A549 (cell line): ENCODE data around the gene PIK3R2.

Experiments
- EHMT2 ChIP-seq: fragments of 200-600 bp; sonication (generic); IDR thresholded peaks from 2 replicates; pipeline ENCODE4 v1.6.1; 2016; ENCODE audit warnings: antibody characterized with exemption, low read depth, mild to moderate bottlenecking, moderate library complexity
- HDAC2 ChIP-seq: fragments of 200-600 bp; sonication (generic); IDR thresholded peaks from 2 replicates; pipeline ENCODE4 v1.6.1; 2016
- JUN ChIP-seq, 2 experiments: fragments of >200 bp; sonication (Bioruptor Twin); formaldehyde crosslinking; IDR thresholded peaks; 2 replicates in 1 of 2; 3 replicates in 1 of 2; pipeline ENCODE4 v1.6.1; 2016 to 2017
- KDM1A ChIP-seq: fragments of 200-600 bp; sonication (generic); IDR thresholded peaks from 2 replicates; pipeline ENCODE4 v1.6.1; 2016; ENCODE audit warnings: low read depth, mild to moderate bottlenecking
- MYC ChIP-seq: IDR thresholded peaks from 2 replicates; pipeline ENCODE4 v1.6.1; 2012; ENCODE audit warnings: mild to moderate bottlenecking, inconsistent platforms, low read length, improper control_type of control experiment, borderline replicate concordance
- NPAS2 ChIP-seq: fragments of 250-450 bp; sonication (Bioruptor Pico); IDR thresholded peaks from 2 replicates; pipeline ENCODE4 v1.8.0; 2022; ENCODE audit warnings: mild to moderate bottlenecking, moderate library complexity, borderline replicate concordance
- POLR2A ChIP-seq: IDR thresholded peaks from 2 replicates; pipeline ENCODE4 v1.6.1; 2012; ENCODE audit warnings: mild to moderate bottlenecking, low read length
- RCOR1 ChIP-seq: fragments of 150-350 bp; IDR thresholded peaks from 2 replicates; pipeline ENCODE4 v1.6.1; 2014; ENCODE audit warnings: antibody characterized with exemption, low read length, low read depth
- SMC3 ChIP-seq: fragments of >200 bp; sonication (Bioruptor Twin); formaldehyde crosslinking; IDR thresholded peaks from 3 replicates; pipeline ENCODE4 v1.6.1; 2018; ENCODE audit warnings: inconsistent platforms
- TF ChIP-seq, protein P1 (sequence below): fragments of >200 bp; sonication (Bioruptor Twin); formaldehyde crosslinking; IDR thresholded peaks from 3 replicates; pipeline ENCODE4 v1.5.1; 2016
- TF ChIP-seq, protein P2 (sequence below): fragments of 250-450 bp; sonication (Bioruptor Pico); IDR thresholded peaks from 2 replicates; pipeline ENCODE4 v1.5.0; 2020; ENCODE audit warnings: low read depth, mild to moderate bottlenecking, moderate library complexity
- TF ChIP-seq, protein P3 (sequence below): IDR thresholded peaks from 2 replicates; pipeline ENCODE4 v1.6.1; 2012
- TF ChIP-seq, protein P4 (sequence below): fragments of 200-600 bp; sonication (generic); IDR thresholded peaks from 2 replicates; pipeline ENCODE4 v1.6.1; 2016; ENCODE audit warnings: antibody characterized with exemption, mild to moderate bottlenecking, moderate library complexity
- TF ChIP-seq, protein P5 (sequence below): fragments of >200 bp; sonication (Bioruptor Twin); formaldehyde crosslinking; IDR thresholded peaks from 3 replicates; pipeline ENCODE4 v1.6.1; 2016

DNA sequence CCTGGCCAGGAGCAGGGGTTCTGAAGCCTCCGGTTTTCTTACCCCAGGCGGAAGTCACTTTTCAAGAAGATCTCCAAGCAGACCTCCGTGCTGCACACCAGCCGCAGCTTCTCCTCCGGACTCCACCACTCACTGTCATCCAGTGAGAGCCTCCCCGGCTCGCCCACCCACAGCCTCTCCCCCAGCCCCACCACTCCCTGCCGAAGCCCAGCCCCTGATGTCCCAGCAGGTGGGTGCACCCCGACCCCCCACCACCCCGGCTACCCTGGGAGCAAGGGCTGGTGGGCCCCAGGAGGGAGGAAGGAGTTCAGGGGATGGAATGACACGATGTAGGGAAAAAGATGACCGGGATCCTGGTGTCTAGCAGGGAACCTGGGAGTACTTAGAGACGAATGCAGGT, 5.6 kb upstream of the PIK3R2 start:
- TF ChIP-seq, protein P1, sequence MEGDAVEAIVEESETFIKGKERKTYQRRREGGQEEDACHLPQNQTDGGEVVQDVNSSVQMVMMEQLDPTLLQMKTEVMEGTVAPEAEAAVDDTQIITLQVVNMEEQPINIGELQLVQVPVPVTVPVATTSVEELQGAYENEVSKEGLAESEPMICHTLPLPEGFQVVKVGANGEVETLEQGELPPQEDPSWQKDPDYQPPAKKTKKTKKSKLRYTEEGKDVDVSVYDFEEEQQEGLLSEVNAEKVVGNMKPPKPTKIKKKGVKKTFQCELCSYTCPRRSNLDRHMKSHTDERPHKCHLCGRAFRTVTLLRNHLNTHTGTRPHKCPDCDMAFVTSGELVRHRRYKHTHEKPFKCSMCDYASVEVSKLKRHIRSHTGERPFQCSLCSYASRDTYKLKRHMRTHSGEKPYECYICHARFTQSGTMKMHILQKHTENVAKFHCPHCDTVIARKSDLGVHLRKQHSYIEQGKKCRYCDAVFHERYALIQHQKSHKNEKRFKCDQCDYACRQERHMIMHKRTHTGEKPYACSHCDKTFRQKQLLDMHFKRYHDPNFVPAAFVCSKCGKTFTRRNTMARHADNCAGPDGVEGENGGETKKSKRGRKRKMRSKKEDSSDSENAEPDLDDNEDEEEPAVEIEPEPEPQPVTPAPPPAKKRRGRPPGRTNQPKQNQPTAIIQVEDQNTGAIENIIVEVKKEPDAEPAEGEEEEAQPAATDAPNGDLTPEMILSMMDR = no peak
- TF ChIP-seq JUN (IDR thresholded peaks at IDR 0.05) (no peak), POLR2A (no peak), RCOR1 (no peak), NPAS2 (CRISPR knock-in tag) (no peak), MYC (no peak), HDAC2 (no peak), SMC3 (no peak), KDM1A (no peak), EHMT2 (no peak)
- TF ChIP-seq, protein P2, sequence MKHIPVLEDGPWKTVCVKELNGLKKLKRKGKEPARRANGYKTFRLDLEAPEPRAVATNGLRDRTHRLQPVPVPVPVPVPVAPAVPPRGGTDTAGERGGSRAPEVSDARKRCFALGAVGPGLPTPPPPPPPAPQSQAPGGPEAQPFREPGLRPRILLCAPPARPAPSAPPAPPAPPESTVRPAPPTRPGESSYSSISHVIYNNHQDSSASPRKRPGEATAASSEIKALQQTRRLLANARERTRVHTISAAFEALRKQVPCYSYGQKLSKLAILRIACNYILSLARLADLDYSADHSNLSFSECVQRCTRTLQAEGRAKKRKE = no peak
- TF ChIP-seq, protein P3, sequence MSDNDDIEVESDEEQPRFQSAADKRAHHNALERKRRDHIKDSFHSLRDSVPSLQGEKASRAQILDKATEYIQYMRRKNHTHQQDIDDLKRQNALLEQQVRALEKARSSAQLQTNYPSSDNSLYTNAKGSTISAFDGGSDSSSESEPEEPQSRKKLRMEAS = no peak
- TF ChIP-seq, protein P4, sequence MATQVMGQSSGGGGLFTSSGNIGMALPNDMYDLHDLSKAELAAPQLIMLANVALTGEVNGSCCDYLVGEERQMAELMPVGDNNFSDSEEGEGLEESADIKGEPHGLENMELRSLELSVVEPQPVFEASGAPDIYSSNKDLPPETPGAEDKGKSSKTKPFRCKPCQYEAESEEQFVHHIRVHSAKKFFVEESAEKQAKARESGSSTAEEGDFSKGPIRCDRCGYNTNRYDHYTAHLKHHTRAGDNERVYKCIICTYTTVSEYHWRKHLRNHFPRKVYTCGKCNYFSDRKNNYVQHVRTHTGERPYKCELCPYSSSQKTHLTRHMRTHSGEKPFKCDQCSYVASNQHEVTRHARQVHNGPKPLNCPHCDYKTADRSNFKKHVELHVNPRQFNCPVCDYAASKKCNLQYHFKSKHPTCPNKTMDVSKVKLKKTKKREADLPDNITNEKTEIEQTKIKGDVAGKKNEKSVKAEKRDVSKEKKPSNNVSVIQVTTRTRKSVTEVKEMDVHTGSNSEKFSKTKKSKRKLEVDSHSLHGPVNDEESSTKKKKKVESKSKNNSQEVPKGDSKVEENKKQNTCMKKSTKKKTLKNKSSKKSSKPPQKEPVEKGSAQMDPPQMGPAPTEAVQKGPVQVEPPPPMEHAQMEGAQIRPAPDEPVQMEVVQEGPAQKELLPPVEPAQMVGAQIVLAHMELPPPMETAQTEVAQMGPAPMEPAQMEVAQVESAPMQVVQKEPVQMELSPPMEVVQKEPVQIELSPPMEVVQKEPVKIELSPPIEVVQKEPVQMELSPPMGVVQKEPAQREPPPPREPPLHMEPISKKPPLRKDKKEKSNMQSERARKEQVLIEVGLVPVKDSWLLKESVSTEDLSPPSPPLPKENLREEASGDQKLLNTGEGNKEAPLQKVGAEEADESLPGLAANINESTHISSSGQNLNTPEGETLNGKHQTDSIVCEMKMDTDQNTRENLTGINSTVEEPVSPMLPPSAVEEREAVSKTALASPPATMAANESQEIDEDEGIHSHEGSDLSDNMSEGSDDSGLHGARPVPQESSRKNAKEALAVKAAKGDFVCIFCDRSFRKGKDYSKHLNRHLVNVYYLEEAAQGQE = no peak
- TF ChIP-seq, protein P5, sequence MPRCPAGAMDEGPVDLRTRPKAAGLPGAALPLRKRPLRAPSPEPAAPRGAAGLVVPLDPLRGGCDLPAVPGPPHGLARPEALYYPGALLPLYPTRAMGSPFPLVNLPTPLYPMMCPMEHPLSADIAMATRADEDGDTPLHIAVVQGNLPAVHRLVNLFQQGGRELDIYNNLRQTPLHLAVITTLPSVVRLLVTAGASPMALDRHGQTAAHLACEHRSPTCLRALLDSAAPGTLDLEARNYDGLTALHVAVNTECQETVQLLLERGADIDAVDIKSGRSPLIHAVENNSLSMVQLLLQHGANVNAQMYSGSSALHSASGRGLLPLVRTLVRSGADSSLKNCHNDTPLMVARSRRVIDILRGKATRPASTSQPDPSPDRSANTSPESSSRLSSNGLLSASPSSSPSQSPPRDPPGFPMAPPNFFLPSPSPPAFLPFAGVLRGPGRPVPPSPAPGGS = no peak
